IPS-18a (cell line): ENCODE results near the gene RHOB.
"Not testable (repeated sequence)": the region's sequence is repeated elsewhere in the genome, so short reads cannot be mapped to it uniquely, and the experiment has no call there.

ENCODE experiments used
- H3K27ac ChIP-seq: one replicate; pipeline ENCODE4 v1.5.1; 2013; ENCODE audit warnings: low read length
- H3K27me3 ChIP-seq: one replicate; pipeline ENCODE4 v1.6.1; 2013; ENCODE audit warnings: mild to moderate bottlenecking, low read length; ENCODE audit not compliant: control insufficient read depth, insufficient read depth
- H3K36me3 ChIP-seq: one replicate; pipeline ENCODE4 v1.6.1; 2013; ENCODE audit warnings: low read depth, low read length; ENCODE audit not compliant: control insufficient read depth
- H3K4me1 ChIP-seq: one replicate; pipeline ENCODE4 v1.6.1; 2013; ENCODE audit warnings: low read depth, low read length; ENCODE audit not compliant: control insufficient read depth
- H3K4me3 ChIP-seq: one replicate; pipeline ENCODE4 v1.5.1; 2013; ENCODE audit warnings: low read length
- H3K9ac ChIP-seq: one replicate; pipeline ENCODE4 v1.6.1; 2013; ENCODE audit warnings: mild to moderate bottlenecking, low read length, moderate library complexity
- H3K9me3 ChIP-seq: one replicate; pipeline ENCODE4 v1.6.1; 2013; ENCODE audit warnings: low read depth, low read length; ENCODE audit not compliant: control insufficient read depth

RHOB gene

DNA sequence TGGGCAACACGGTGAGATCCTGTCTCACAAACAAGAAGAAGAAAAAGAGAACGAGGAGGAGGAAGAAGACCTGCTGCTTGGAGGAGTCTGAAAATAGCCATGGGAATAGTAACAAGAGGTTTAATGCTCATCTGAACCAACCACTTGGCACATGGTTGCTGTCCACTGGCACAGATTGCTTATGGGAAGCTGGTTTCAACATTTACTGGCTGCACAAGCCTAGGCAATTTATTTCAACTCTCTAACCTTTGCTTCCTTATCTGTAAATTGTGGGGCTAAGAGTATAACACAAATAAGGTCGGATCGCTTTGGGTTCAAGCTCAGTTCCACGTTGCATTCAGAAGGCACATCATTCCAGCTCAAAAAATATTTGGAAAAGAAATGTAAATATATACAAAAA, 14.2 kb upstream of the RHOB start:
- Histone ChIP-seq H3K9ac (no peak overlapping the region), H3K27ac (no peak overlapping the region), H3K9me3 (no peaks in the 10 kb centered on the region), H3K36me3 (no peaks in the 10 kb centered on the region), H3K27me3 (no peaks in the 10 kb centered on the region), H3K4me1 (no peaks in the 10 kb centered on the region), H3K4me3 (no peak overlapping the region)

DNA sequence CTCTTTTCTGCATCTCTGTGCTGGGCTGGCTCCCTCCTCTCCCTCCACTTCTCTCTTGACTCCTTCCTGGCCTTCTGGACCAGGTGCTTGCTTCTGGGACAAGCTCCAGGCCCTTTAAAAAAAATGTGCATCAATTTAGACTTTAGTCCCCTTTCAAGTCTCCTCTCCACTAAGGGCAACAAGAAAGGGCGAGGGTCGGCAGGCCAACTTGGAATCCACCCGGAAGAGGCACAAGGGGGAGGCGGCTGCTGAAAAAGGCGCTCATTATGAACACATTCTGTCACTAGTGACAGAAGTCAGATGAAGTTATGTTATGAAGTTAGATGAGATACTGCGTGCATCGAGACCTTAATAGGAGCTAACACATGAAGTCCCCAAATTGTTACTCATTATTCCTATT, 13.6 kb upstream of the RHOB start:
- Histone ChIP-seq H3K9me3 (no peaks in the 10 kb centered on the region), H3K36me3 (no peaks in the 10 kb centered on the region), H3K27ac (no peak overlapping the region), H3K4me3 (no peak overlapping the region), H3K27me3 (no peaks in the 10 kb centered on the region), H3K9ac (no peak overlapping the region), H3K4me1 (no peaks in the 10 kb centered on the region)

DNA sequence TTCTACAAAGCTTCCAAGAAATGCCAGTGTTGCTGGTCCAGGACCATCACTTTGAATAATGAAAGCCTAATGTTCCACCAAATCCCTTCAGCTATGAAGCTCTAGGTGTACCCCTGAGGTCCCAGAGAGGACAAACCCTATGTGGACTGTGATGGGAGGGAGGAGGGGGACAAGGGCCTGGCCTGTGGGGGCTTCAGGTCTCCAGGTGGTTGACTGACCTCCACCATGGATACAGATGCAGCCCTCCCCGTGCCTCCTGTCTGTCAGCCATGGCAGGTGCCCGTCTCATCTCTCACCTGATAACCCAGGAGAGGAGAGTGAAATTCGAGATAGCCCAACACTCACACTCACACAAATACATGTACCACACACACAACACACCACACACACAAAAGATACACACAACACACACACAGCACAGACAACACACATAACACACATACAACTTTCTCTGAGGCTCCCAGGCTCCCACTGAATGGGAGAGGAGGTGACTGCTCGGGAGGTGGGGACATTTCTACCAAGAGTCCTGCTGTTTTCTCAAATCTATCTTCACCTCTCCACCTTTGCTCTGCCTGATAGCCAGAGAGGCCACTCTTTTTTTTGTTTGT, 12.8 kb upstream of the RHOB start:
- Histone ChIP-seq H3K9ac (no peak overlapping the region), H3K4me1 (no peaks in the 10 kb centered on the region), H3K4me3 (no peak overlapping the region), H3K36me3 (no peaks in the 10 kb centered on the region), H3K27ac (no peak overlapping the region), H3K27me3 (no peaks in the 10 kb centered on the region), H3K9me3 (no peaks in the 10 kb centered on the region)

DNA sequence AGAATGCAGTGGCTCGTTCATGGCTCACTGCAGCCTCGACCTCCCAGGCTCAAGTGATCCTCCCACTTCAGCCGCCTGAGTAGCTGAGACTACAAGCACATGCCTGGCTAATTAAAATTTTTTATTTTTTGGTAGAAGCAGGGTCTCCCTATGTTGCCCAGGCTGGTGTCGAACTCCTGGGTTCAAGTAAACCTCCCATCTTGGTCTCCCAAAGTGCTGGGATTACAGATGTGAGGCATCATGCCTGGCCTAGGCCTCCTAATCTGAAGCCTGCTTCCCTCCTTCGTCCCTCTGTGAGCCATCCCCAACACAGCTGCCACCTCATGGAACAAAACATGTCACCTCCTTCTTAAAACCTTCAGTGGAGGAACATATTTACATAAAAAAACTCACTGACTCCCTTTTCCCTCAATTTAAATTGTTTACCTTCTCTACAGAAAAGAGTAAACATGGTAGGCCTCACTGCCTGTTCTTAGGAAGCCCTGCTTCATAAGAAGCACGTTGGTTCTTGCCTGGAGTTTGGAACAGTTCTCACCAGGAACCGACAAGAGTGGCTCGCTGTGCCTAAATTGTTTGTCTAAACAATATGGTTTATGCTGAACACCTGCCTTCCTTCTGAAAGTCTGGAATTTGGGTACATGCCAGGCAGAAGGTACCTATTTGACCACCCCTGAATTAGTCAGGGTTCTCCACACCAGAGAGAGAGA, 12.1 kb upstream of the RHOB start:
- Histone ChIP-seq H3K27ac (no peak overlapping the region), H3K4me1 (no peaks in the 10 kb centered on the region), H3K36me3 (no peaks in the 10 kb centered on the region), H3K9me3 (no peaks in the 10 kb centered on the region), H3K4me3 (no peak overlapping the region), H3K27me3 (no peaks in the 10 kb centered on the region), H3K9ac (no peak overlapping the region)

DNA sequence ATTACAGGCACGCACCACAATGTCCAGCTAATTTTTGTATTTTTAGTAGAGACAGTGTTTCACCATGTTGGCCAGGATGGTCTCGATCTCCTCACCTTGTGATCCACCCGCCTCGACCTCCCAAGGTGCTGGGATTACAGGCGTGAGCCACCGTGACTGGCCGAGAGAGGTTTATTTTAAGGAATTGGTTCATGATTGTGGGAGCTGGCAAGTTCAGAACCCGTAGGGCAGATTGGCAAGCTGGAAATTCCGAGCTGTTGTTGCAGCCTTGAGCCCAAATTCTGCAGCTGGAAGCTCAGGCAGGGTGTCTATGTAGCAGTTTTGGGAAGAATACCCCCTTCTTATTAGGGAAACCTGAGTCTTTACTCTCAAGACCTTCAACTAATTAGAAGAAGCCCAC, 11.4 kb upstream of the RHOB start:
- not testable (repeated sequence) for H3K9ac ChIP-seq, H3K4me1 ChIP-seq, H3K27ac ChIP-seq, H3K27me3 ChIP-seq, H3K4me3 ChIP-seq, H3K36me3 ChIP-seq, H3K9me3 ChIP-seq

DNA sequence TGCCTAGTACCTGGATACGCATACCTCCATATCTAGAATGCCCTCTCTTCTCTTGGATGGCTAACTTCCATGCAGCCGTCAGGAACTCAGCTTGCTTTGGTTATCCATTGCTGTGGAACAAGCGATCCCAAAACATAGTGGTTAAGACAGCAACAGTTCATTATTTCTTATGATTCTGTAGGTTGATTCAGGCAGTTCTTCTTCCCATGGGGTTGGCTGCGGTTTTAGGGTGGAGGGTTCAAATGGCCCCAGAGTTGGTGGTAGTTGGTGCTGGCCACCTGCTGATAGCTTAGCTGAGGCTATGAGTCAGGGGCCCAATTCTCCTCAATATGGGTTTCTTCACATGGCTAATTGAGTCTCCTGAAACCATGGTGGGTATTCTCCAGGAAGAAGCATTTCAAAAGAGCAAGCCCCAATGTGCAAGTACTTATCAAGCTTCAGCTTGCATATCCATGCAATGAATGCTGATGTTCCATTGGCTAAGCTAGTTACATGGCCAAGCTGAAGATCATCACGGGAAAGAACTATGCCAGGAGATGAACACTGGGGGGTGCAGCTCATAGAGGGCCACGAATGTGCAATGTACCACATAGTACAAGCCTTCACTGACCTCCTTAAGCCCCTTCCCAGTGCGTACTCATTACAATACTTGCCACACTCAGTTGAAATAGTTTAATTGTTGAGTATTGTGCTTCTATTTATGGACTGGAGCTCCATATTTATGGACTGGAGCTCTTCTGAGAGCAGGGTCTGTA, 10.0 kb upstream of the RHOB start:
- no peak overlapping the region for H3K9ac ChIP-seq
- no peaks in the 10 kb centered on the region for H3K4me1 ChIP-seq

DNA sequence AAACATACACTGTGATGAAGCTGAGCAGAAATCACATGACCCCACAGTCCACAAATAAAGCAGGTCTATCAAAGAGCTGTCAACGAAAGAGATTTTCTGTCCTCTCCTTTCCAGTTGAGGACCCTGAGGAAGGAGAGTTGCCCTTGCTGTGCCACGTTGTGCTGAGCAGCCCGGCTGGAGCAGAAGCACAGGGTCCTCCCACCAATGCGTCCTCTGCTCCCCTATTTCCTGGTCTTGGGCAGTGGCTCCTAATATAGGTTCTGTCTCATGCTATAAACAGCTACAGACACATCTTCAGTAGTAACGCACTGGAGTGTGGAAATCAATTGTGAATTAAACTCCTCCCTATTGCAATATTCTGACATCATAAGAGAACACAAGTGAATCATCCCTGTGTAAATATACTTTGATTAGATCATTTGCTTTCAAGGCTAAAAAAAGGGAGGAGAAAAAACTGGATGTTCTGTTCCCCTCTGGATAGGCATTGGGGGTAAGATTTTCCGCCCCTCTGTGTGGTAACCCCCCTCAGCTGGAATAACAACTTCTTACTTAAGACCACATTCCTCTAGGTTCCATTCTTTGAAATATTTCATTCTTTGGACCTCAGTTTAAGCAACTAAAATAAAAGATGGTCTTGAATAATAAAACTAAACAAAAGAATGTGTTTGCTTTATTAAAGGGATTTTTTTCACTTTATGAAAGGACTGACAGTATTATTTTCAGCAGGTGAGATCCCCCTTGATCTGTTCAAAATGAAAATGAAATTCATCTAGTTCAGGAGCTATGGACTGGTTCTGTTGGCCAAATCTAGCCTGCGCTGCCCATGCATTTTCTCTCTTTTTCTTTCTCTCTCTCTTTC, 8.3 kb upstream of the RHOB start:
- no peaks in the 10 kb centered on the region for H3K27me3 ChIP-seq
- no peak overlapping the region for H3K9ac ChIP-seq
- H3K4me1 ChIP-seq = no peaks in the 10 kb centered on the region
- no peak overlapping the region for H3K4me3 ChIP-seq
- no peaks in the 10 kb centered on the region for H3K9me3 ChIP-seq
- H3K27ac ChIP-seq = no peak overlapping the region
- no peaks in the 10 kb centered on the region for H3K36me3 ChIP-seq

More for the DNA sequence above, 10.0 kb upstream of the RHOB start:
- Histone ChIP-seq H3K27me3 (no peaks in the 10 kb centered on the region), H3K4me3 (no peak overlapping the region), H3K36me3 (no peaks in the 10 kb centered on the region), H3K27ac (no peak overlapping the region), H3K9me3 (no peaks in the 10 kb centered on the region)

DNA sequence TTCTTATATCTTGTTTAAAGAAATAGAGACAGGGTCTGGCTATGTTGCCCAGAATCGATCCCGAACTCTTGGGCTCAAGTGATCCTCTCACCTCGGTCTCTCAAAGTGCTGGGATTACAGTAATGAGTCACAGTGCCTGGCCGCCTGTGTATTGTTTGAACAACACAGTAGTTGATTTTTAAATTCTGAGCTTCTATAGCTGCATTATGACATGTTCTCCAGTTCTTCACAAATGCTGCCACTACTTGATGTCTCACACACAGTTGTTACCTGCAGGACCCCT, 7.7 kb upstream of the RHOB start:
- Histone ChIP-seq H3K36me3 (no peaks in the 10 kb centered on the region), H3K27ac (no peak overlapping the region), H3K9ac (no peak overlapping the region), H3K9me3 (no peaks in the 10 kb centered on the region), H3K4me1 (no peaks in the 10 kb centered on the region), H3K4me3 (no peak overlapping the region), H3K27me3 (no peaks in the 10 kb centered on the region)

DNA sequence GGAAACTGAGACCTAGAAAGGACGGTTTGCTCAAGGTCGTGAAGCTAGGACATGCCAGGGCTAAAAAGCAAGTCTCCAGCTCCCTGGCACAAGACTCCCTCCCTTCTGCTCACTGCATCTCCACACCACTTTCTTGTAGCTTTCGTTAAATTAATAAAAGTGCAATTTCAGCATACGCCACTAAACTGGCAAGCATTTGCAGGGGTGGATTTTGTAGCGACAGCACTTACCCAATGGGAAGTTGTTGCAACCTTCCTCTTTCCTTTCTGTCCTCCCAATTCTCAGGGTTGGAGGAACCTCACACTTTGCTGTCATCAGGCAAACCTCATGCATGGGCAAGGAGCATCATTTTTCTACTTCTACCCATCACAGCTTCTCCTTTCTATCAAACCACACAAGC, 7.4 kb upstream of the RHOB start:
- H3K27me3 ChIP-seq = no peaks in the 10 kb centered on the region
- H3K27ac ChIP-seq = no peak overlapping the region
- no peak overlapping the region for H3K4me3 ChIP-seq
- no peaks in the 10 kb centered on the region for H3K36me3 ChIP-seq
- no peaks in the 10 kb centered on the region for H3K4me1 ChIP-seq
- H3K9ac ChIP-seq = no peak overlapping the region
- H3K9me3 ChIP-seq = no peaks in the 10 kb centered on the region

DNA sequence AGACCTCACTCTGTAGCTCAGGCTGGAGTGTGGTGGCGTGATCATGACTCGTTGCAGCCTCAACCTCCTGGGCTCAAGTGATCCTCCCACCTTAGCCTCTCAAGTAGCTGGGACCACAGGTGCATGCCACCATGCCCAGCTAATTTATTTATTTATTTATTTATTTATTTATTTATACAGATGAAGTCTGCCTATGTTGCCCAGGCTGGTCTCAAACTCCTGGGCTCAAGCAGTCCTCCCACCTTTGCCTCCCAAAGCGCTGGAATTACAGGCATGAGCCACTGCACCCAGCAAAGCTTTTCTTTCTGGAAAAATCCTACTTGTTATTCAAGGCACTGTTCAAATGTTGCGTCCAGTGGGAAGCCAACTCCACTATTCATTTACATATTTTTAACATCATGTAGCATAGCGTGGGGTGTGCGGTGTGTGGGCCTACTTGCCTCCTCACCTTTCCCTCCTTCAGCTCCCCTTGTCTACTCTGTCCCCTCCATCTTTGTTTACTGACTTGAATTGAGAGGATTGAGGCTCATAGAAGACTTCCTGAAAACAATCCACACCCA, 6.8 kb upstream of the RHOB start:
- H3K27me3 ChIP-seq = peaks cover 2% of the 10 kb centered on the region
- no peaks in the 10 kb centered on the region for H3K9me3 ChIP-seq
- no peak overlapping the region for H3K9ac ChIP-seq
- H3K4me3 ChIP-seq = no peak overlapping the region
- H3K36me3 ChIP-seq = no peaks in the 10 kb centered on the region
- no peak overlapping the region for H3K27ac ChIP-seq
- no peaks in the 10 kb centered on the region for H3K4me1 ChIP-seq

DNA sequence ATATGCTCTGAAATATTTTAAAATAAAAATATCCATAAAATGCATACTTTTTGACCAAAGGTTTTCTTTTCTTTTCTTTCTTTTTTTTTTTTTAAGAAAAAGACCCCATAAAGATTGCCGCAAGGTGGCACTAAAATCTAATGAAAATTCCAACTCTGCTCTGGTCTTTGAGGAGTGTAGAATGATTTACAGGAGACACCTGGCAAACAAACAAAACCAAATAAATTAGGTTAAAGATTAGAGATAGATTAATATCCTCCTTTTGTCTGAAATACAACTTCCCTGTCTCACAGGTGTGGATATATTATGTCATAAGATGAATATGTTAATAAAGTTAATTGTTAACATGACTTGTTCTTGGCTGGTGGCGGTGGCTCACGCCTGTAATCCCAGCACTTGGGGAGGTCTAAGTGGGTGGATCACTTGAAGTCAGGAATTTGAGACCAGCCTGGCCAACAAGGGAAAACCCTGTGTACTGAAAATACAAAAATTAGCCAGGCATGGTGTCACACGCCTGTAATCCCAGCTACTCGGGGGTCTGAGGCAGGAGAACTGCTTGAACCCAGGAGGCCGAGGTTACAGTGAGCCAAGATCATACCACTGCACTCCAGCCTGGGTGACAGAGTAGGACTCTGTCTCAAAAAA, 3.5 kb upstream of the RHOB start:
- Histone ChIP-seq H3K9ac (no peak overlapping the region), H3K9me3 (no peaks in the 10 kb centered on the region), H3K4me1 (no peaks in the 10 kb centered on the region), H3K36me3 (no peaks in the 10 kb centered on the region), H3K27me3 (peaks cover 28% of the 10 kb centered on the region), H3K27ac (no peak overlapping the region), H3K4me3 (no peak overlapping the region)
